Mesodermal cell (in vitro differentiated cells): ENCODE measurements around the gene ECEL1.
"Not testable (repeated sequence)": the region's sequence is repeated elsewhere in the genome, so short reads cannot be mapped to it uniquely, and the experiment has no call there.

ENCODE experiments used
- H3K27ac ChIP-seq: 2 replicates; pipeline ENCODE4 v1.7.0; 2013; ENCODE audit warnings: mild to moderate bottlenecking, low read depth, low read length, moderate library complexity; ENCODE audit not compliant: severe bottlenecking
- H3K36me3 ChIP-seq: 2 replicates; pipeline ENCODE4 v1.7.1; 2013; ENCODE audit warnings: mild to moderate bottlenecking, low read length, moderate library complexity; ENCODE audit not compliant: control insufficient read depth, insufficient read depth
- H3K4me1 ChIP-seq: one replicate; pipeline ENCODE4 v1.7.1; 2013; ENCODE audit warnings: mild to moderate bottlenecking, low read length; ENCODE audit not compliant: insufficient read depth, control insufficient read depth, poor library complexity, severe bottlenecking
- H3K4me3 ChIP-seq: 2 replicates; pipeline ENCODE4 v1.7.0; 2013; ENCODE audit warnings: low read length, control low read depth, mild to moderate bottlenecking; ENCODE audit not compliant: insufficient read depth, poor library complexity, severe bottlenecking; ENCODE audit errors: extremely low read depth
- H3K9me3 ChIP-seq: 2 replicates; pipeline ENCODE4 v1.7.1; 2013; ENCODE audit warnings: mild to moderate bottlenecking, low read length, moderate library complexity; ENCODE audit not compliant: control insufficient read depth
- WGBS, 2 experiments: methylation state at CpG; one replicate each; pipeline ENCODE4 v1.1.5; 2013; ENCODE audit warnings: missing lambda C conversion rate in 2 of 2; ENCODE audit not compliant: insufficient coverage in 2 of 2; 5-methylcytosine and 5-hydroxymethylcytosine counted together

The ECEL1 gene

DNA sequence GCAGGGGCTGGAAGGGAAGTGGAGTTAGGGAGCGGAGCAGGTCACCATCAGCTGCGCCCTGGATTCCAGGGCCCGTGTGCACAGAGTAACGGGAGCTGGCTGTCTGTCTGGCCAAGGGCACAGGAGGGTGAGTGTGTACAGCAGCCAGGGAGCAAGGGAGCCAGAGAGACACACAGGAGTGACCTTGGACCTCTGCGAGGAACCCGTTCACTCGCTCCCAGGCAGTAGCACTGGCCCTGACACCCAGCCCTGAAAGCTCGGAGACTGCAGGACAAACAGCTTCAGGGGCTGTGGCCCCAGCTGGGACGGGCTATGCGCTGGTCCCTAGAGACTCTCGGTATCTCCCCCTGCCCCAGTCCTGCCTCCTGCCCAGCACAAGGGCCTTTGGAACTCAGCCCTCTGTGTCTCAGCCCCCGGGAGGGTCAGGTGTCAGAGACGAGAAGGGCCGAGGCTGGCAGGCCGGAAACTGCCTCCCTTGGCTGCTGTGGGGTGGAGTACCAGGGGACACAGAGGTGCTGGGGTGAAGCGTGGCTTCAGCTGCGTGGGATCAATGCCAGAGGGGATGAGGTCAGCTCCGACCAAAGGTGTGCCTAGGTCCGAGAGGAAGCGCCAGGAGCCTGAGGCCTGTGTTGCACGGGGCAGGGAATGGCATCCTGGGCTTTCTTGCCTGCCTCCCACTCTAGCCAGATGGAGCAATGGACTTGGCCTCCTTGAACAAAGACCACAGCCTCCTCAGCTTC, 43.8 kb downstream of the ECEL1 start:
- not testable (repeated sequence) for H3K27ac ChIP-seq, H3K4me3 ChIP-seq, H3K9me3 ChIP-seq, H3K36me3 ChIP-seq, H3K4me1 ChIP-seq
- whole genome bisulfite sequencing, 2 experiments, result 86 to 92% methylated on average over 7 to 8 of the region's 21 CpGs

DNA sequence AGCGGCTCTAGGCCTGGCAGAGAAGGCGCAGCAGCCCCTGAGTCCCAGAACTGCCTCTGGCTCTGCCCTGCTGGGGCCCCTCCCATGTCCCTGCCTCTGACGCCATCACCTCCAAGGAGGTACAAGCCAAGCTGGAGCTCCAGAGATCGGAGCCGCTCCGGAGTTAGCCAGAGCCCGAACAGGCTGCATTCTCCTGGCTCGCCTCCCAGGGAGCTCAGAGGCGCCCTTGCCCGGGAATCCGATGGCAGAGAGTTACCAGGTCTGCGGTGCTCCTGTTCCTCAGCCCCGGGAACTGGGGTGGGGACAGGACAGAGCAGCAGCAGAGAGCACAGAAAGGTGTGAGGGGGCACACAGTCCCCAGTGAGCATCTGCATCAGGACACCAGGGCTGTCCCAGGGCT, 44.6 kb downstream of the ECEL1 start:
- not testable (repeated sequence) for H3K9me3 ChIP-seq, H3K4me1 ChIP-seq, H3K27ac ChIP-seq, H3K36me3 ChIP-seq, H3K4me3 ChIP-seq
- 80% methylated on average over 1 of the region's 13 CpGs; no CpG with 5 or more reads in 1 of the 2 experiments for WGBS, 2 experiments

- not testable (repeated sequence) for H3K9me3 ChIP-seq, H3K27ac ChIP-seq, H3K4me1 ChIP-seq, H3K4me3 ChIP-seq, H3K36me3 ChIP-seq
- 93 to 96% methylated on average over 9 to 10 of the region's 13 CpGs for WGBS, 2 experiments
Measured at GRCh38 chr2:232442431-232442830, 45.2 kb downstream of the ECEL1 start.

DNA sequence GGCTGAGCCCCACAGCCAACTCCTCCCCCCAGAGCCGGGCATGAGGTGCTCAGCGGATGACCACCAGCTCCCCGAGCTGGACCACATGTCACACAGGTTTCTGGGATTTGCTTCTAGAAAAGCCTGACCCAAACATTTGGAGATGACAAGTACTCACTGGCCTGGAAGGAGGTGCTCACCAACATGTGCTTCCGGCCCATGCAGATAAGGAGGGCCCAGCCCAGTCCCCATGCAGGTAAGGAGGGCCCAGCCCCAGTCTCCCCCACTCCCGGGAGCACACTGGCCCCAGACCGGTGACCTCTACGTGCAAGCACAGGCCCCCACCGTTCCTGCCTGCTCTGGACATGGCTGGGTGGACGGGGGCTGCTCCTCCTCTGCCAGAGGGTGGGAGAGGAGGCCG, 45.7 kb downstream of the ECEL1 start:
- not testable (repeated sequence) for H3K27ac ChIP-seq, H3K36me3 ChIP-seq, H3K9me3 ChIP-seq, H3K4me1 ChIP-seq, H3K4me3 ChIP-seq
- WGBS, 2 experiments, result 83 to 94% methylated on average over 2 to 6 of the region's 10 CpGs

- no peaks in the 10 kb centered on the region for H3K36me3 ChIP-seq
- no peaks in the 10 kb centered on the region for H3K9me3 ChIP-seq
- H3K4me1 ChIP-seq, result peaks cover 5% of the 10 kb centered on the region
- no peak overlapping the region for H3K4me3 ChIP-seq
- 73 to 79% methylated on average over 10 of the region's 12 CpGs for WGBS, 2 experiments
- no peak overlapping the region for H3K27ac ChIP-seq
Measured at GRCh38 chr2:232441147-232441651, 46.4 kb downstream of the ECEL1 start.

DNA sequence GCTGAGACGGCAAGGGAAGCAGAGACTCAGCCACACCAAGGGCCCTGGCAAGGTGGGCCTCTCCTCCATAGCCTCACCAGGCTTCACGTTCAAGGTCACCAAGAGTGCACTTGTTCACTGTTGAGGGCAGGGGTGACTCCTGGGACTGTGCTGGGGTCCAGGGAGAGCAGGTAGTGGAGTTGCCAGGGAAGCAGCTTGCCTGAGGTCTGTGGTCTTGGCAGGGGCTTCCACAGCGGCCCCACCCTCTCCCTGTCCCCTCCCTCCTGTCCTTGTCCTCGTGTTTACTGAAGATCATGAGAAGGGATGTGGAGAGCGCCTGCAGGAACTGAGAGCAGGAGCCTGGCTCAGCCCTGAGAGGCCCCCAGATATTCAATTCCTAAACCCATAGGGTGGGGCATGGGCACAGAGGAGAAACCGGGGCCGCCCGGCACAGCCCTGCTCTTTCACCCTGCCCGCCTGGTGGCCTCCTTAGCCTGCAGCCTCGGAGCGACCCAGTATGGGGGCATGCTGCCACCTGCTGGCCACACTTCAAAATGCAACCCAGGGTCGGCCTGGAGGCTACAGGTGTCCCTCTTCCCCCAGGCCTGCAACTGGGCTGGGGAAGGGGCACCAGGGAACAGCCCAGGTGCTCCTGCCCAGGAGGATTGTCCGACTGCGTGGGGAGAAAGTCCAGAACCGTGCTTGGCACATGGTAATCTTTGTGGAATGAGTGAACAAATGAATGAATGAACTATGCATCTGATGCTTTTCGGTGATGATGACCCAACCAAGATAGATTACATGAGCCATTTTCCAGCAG, 47.2 kb downstream of the ECEL1 start:
- H3K4me3 ChIP-seq, H3K36me3 ChIP-seq, H3K4me1 ChIP-seq, H3K9me3 ChIP-seq, H3K27ac ChIP-seq: not testable (repeated sequence)
- WGBS, 2 experiments, result 15 to 18% methylated on average over 5 to 12 of the region's 16 CpGs

DNA sequence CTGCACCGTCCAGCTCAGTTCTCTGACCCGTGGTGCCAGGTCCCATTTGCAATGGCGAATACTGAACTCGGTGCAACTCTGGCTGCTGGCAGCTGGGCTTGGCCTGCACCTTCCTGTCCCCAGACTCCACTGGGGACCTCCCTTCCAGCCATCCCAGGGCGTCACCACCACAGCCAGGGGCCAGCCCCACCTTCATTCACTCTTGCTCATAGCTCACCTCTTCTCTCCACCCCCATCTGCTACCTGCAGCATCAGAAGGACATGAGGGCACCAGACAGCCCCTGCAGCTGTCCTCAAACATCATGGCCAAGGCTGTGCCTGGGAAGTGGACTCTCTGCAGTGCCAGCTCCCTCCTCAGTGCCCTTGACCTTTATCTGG, 47.9 kb downstream of the ECEL1 start:
- peaks cover 8% of the 10 kb centered on the region for H3K4me1 ChIP-seq
- no peak overlapping the region for H3K27ac ChIP-seq
- WGBS, 2 experiments, result 0 to 20% methylated on average over 1 of the region's 5 CpGs
- no peaks in the 10 kb centered on the region for H3K9me3 ChIP-seq
- no peak overlapping the region for H3K4me3 ChIP-seq
- H3K36me3 ChIP-seq, result no peaks in the 10 kb centered on the region

DNA sequence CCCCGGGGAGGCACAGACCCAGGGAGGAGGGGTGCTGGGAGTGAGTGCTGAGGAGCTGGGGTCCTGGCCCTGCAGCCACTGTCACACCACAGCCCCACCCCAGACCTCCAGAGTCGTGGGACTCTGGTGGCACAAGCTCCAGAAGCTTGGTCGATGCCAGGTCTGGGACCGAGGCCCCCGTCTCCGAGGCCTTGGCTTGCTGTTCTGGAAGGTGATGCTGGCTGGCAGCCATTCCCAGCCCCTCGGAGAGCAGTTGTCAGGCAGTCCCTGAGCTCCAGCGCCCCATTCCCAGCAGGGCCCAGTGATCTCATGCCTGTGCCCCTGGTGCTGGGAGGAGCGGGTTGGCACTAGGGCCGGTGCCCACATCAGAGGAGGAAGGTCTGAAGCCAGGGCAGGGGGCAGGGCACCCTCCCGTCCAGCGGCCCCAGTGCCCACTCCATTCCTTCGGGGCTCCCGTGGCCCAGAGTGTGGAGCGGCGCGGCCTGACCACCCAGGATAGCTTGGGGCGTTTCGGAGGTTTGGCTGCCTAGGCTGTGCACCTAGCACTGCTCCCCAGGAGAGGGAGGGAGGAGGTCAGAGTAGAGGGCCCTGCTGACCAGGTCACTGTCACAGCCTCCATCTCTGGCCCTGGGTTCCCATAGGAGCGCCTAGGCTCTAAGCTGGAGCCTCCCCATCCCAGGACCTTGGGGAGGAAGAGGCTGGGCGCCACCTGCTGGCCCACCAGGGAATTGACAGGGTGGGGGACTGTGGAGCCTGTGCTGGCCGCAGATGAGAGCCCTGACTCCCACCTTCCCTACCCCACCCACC, 48.5 kb downstream of the ECEL1 start:
- 79 to 90% methylated on average over 13 to 16 of the region's 22 CpGs for WGBS, 2 experiments
- no peaks in the 10 kb centered on the region for H3K36me3 ChIP-seq

DNA sequence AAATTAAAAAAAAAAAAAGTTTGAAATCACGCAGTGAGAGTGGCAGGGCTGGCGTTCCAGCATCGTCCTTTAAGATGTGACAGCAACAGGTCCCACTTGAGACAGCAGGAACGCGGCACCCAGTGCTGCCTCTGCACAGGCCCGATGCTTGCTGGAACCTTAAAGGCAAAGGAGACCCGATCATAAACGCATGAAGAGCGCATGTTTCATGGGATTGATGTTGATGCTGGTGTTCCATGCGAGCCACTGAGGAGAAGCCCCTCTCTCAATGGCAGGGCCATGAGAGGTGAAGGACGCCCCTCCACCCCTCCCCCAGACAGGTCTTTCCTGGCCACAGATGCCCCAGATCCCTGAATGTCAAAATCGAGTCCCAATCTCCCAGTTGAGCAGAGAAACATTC, 49.5 kb downstream of the ECEL1 start:
- H3K36me3 ChIP-seq, result no peaks in the 10 kb centered on the region
- 93 to 96% methylated on average over 10 of the region's 12 CpGs for WGBS, 2 experiments
- peaks cover 8% of the 10 kb centered on the region for H3K4me1 ChIP-seq
- H3K9me3 ChIP-seq, result no peaks in the 10 kb centered on the region
- H3K4me3 ChIP-seq, result no peak overlapping the region
- no peak overlapping the region for H3K27ac ChIP-seq

More for the DNA sequence above, 48.5 kb downstream of the ECEL1 start:
- Histone ChIP-seq H3K9me3 (no peaks in the 10 kb centered on the region), H3K27ac (no peak overlapping the region), H3K4me1 (peaks cover 8% of the 10 kb centered on the region), H3K4me3 (no peak overlapping the region)

DNA sequence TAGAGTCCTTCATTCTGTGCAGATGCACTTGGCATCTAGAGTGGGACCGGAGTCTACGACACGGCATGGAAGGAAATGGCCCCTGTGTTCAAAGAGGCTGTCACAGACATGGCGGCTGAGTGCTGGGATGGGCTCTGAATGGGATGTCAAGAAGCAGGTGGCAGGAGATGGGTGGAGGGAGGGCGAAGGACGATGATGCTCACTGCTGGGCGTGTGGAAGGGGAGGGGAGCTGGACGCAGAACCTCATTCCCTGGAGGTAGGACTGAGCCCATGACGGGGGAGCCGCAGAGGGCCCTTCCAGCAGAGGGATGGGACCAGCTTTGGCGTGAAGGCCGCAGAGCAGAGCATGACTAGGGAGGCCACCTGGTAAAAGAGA, 50.5 kb downstream of the ECEL1 start:
- Histone ChIP-seq H3K27ac (no peak overlapping the region), H3K4me1 (peaks cover 8% of the 10 kb centered on the region), H3K9me3 (no peaks in the 10 kb centered on the region), H3K36me3 (no peaks in the 10 kb centered on the region), H3K4me3 (no peak overlapping the region)
- 94 to 95% methylated on average over 11 to 12 of the region's 12 CpGs for WGBS, 2 experiments
